HTERT RPE-1 (cell line): ENCODE measurements around the gene NEK6.

Experiments
- in situ Hi-C: fragments of 300-500 bp; cut with MboI; formaldehyde crosslinking; loops from 4 replicates; pipeline ENCODE4 v1.14.3; 2020; ENCODE audit warnings: low sequenced_read_pairs

Gene NEK6

GRCh38 chr9:124257844-124258606 lies at the start of gene NEK6:
NEK6 (plus strand) TSS chr9:124257949; CDS start chr9:124301965, 44,016 bp downstream.
- in situ Hi-C loops = no loop called here

DNA sequence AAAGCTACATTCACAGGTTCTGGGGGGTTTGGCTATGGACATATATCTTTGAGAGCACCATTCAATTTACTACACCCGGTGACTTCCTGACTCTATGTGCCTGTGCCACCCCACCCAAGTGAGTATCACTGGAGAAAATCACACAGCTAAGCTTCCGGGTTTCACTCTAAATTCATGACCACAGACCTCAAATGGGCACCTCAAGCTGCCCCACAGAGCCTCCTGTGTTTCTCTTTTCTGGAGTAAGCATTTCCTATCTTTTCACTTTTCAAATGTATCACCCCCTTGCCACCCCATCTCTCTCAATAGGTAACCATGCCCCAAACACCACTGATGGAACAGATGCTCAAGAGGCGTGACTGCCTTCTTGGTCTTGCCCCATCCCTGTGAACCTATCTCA lies 49.2 kb upstream of the NEK6 start:
- in situ Hi-C loops = no loop called here

GRCh38 chr9:124209279-124209678 lies 48.5 kb upstream of the NEK6 start:
- in situ Hi-C loops = no loop called here

GRCh38 chr9:124209774-124210173 lies 48.0 kb upstream of the NEK6 start:
- in situ Hi-C loops = no loop called here

- in situ Hi-C loops = no loop called here
These were observed 47.1 kb upstream of the NEK6 start for GRCh38 chr9:124210697-124211096.

DNA sequence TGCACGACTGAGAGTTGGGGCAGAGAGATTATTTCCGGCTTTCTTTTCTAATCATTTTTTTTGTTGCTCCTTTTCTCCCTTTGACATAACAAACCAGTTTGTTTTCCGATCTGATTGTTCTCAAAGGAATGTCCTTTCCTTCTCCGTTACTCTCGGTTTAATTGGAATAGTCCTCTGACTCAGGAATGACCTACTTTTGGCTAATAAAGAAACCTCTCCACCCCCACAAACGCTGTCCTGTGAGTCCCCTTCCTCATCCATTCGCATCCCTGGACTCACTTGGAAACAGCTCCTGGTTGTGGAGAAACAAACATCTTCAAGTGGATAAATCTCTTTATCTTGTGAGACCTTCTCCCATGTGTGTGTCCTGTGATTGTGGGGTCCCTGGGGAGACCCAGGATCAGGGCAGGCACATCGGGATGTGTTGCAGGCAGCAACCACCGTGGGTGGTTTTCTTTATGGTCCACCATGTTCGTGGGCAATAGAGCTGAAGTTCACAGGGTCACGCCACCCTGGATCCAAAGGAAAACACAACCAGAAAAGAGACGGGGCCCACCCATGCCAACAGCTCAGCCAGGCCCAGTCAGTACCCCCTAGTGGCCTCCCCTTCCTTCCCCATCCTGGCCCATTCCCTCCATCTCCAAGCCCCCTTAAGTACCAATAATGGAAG lies 45.2 kb upstream of the NEK6 start:
- in situ Hi-C loops = no loop called here

GRCh38 chr9:124213396-124213795 lies 44.4 kb upstream of the NEK6 start:
- in situ Hi-C loops = no loop called here

GRCh38 chr9:124214116-124214515 lies 43.6 kb upstream of the NEK6 start:
- in situ Hi-C loops = no loop called here

DNA sequence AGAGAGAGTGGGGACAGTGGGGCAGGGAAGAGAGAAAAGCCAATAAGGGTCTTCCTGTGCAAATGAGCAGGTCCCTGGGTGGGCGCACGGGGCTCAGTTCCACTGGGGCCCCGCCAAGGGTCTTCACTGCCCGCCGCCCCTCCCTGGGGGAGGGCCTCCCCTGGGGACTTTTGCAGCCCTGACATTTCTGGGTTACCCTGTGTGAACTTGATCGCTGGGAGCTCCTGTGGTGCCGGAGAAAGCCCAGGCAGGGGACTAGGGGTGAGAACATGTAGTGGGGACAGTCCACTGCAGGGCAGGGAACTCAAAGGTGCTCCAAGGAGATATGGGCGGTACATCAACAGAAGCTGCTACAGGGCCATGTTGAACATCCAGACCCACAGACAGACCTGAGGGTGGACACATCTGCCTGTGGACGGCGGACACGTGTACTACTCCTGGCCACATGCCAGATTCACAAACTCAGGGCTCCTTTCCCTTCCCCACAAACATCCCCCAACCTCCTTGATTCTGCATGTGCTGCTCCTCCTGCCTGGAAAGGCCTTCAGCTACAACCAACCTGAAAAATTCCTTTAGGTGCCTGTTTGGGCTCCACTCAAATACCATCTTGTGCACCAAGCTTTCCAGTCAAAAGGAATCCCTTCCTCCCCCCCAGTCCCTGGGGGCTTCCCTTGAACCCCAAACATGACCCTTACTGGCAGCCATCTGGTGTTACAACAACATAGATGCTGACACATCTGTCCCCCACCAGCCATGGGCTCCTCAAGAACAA lies 43.0 kb upstream of the NEK6 start:
- in situ Hi-C loops = no loop called here

DNA sequence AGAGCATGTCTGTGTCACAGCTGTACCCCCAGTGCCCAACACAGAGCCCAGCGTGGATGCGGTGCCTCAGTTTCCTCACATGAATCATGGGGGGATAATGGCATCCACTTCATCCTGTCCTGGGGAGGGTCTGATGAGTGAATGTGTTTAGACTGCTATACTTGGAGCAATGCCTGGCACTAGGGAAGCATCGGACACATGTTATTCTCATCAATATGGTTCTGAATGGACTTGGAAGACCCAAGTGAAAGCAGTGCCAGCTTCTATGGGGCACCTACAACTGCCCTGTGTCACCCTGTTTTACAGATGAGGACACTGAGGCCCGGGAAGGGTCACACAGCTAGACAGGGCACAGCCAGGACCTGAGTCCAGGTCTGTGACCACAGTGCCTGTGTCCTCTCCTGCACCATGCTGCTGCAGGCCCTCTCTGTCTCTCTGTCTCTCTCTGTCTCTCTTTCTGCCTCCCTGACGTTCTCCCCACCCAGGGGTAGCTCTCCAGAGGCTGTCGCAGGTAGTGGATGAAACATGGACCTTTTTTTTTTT lies 42.3 kb upstream of the NEK6 start:
- in situ Hi-C loops = no loop called here

DNA sequence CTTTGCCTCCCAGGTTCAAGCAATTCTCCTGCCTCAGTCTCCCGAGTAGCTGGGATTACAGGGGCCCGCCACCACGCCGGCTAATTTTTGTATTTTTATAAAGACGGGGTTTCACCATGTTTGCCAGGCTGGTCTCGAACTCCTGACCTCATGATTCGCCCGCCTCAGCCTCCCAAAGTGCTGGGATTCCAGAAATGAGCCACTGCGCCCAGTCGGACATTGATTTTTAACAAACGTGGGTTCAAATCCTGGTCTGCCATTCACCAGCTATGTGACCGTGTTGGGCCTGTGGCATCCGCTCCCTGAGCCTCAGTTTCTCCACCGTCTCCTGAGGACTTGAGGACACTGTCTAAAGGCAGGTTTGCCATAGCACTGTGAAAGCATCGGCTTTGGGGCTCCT lies 41.8 kb upstream of the NEK6 start:
- in situ Hi-C loops = no loop called here

GRCh38 chr9:124216474-124217176 lies 41.1 kb upstream of the NEK6 start:
- in situ Hi-C loops = no loop called here

DNA sequence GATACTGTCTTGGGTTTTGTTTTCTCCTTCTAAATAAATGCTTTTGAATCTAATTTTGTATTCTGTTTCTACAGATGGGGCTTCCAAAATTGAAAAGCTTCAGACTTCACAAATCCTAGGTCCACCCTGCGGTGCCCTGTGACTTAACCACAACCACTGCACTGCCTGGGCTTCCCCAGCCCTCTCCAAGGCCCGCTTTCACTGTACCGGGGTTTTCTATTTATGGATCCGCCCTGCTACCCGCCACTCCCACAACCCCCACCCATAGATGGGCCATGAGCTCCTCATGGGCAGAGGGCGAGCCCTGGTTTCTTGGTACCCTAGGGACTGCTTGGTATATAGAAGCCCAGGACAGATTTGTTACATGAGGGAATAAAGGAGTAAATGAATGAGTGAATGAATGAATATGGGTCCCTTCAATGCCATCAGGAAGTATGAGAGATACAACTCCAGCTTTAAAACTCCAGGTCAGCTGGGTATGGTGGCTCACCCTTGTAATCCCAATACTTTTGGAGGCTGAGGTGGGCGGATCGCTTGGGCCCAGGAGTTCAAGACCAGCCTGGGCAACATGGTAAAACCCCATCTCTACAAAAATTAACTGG lies 39.8 kb upstream of the NEK6 start:
- in situ Hi-C loops = no loop called here

DNA sequence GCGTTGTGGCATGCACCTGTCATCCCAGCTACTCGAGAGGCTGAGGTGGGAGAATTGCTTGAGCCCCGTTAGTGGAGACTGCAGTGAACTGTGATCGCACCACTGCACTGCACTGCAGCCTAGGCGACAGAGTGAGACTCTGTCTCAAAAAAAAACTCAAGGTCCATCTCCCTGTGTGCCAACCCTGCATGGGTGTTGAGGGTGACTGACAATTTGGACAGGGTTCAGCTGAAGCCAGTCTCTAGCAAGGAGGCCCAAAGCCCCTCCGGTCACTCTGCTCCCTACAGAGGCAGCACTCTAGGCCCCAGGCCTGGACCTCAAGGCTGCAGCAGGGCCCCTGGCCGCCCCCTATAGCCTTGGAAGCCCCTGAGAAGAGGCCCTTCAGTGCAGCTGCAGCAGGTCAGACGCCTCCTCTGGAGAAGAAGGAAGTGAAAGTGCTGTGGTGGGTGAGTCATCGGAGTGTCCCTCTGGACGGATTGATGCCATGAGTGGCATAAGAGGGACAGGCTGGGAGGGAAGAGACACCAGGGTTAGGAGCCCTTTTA lies 39.2 kb upstream of the NEK6 start:
- in situ Hi-C loops = no loop called here

DNA sequence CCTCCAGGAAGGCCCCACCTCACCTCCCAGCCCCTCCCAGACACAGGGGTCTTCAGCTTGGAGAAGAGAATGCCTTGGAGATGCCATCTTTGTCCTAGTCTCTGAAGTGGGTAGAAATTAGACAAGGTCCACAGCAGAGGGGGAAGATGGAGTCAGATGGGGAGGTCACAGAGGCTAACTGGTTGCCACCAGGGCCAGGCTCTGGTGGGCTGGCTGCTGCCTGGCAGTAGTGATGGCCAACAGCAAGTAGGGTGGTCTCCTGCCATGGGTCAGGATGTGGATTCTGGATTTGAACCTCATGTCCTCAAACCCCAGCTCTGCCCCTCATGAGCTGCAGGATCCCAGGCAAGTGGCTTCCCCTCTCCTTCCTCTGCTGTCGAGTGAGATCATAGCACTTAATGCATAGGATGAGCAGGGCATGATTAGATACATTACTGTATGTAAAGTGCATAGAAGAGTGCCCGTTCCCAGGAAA lies 38.7 kb upstream of the NEK6 start:
- in situ Hi-C loops = no loop called here

GRCh38 chr9:124220946-124221451 lies 36.8 kb upstream of the NEK6 start:
- in situ Hi-C loops = no loop called here

- in situ Hi-C loops = no loop called here
These were observed 36.1 kb upstream of the NEK6 start for GRCh38 chr9:124221676-124222075.

- in situ Hi-C loops = no loop called here
These were observed 35.6 kb upstream of the NEK6 start for GRCh38 chr9:124222109-124222508.

- in situ Hi-C loops = no loop called here
These were observed 34.6 kb upstream of the NEK6 start for GRCh38 chr9:124222918-124223720.
